Measurements from ENCODE around the gene SLCO1A2.

Gene SLCO1A2

DNA sequence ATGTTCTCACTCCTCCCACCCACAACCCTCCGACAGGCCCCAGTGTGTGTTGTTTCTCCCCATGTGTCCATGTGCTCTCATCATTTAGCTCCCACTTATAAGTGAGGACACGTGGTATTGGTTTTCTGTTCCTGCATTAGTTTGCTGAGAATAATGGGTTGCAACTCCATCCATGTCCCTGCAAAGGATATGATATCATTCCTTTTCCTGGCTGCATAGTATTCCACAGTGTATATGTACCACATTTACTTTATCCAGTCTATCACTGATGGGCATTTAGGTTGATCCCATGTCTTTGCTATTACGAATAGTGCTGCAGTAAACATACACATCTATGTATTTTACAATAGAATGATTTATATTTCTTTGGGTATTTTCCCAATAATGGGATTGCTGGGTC is 77.5 kb downstream of the SLCO1A2 start:
- Histone ChIP-seq H3K9ac (ENCODE audit: low read depth, low read length, poor library complexity, severe bottlenecking) (no peak overlapping the region), H3K79me2 (ENCODE audit: insufficient read depth, low read length) (no peaks in the 10 kb centered on the region), H3K4me2 (ENCODE audit: low read depth, low read length, poor library complexity, severe bottlenecking) (no peak overlapping the region), H3K36me3 (ENCODE audit: insufficient read depth, low read length) (no peaks in the 10 kb centered on the region), H3K9me2 (replicated peaks; ENCODE audit: low read depth, low read length) (no peaks in the 10 kb centered on the region), H3K4me1 (ENCODE audit: insufficient read depth, low read length, poor library complexity, severe bottlenecking) (no peaks in the 10 kb centered on the region), H3K4me3 (ENCODE audit: low read length, poor library complexity, severe bottlenecking) (no peak overlapping the region), H3K9me3 (ENCODE audit: insufficient read depth, low read depth, low read length) (no peaks in the 10 kb centered on the region), H3F3A (ENCODE audit: low read depth) (no peaks in the 10 kb centered on the region), H2AFZ (ENCODE audit: low read length) (no peak overlapping the region), H3K27me3 (ENCODE audit: insufficient read depth, low read length, poor library complexity, severe bottlenecking) (no peaks in the 10 kb centered on the region), H4K20me1 (ENCODE audit: insufficient read depth, low read length, poor library complexity, severe bottlenecking) (no peaks in the 10 kb centered on the region)
- no peak for TF ChIP-seq EZH2phosphoT487 (IDR thresholded peaks at IDR 0.05; ENCODE audit: borderline replicate concordance)
- TF ChIP-seq, protein P1, sequence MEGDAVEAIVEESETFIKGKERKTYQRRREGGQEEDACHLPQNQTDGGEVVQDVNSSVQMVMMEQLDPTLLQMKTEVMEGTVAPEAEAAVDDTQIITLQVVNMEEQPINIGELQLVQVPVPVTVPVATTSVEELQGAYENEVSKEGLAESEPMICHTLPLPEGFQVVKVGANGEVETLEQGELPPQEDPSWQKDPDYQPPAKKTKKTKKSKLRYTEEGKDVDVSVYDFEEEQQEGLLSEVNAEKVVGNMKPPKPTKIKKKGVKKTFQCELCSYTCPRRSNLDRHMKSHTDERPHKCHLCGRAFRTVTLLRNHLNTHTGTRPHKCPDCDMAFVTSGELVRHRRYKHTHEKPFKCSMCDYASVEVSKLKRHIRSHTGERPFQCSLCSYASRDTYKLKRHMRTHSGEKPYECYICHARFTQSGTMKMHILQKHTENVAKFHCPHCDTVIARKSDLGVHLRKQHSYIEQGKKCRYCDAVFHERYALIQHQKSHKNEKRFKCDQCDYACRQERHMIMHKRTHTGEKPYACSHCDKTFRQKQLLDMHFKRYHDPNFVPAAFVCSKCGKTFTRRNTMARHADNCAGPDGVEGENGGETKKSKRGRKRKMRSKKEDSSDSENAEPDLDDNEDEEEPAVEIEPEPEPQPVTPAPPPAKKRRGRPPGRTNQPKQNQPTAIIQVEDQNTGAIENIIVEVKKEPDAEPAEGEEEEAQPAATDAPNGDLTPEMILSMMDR (conservative IDR thresholded peaks at IDR 0.05; ENCODE audit: low read length) = no peak

DNA sequence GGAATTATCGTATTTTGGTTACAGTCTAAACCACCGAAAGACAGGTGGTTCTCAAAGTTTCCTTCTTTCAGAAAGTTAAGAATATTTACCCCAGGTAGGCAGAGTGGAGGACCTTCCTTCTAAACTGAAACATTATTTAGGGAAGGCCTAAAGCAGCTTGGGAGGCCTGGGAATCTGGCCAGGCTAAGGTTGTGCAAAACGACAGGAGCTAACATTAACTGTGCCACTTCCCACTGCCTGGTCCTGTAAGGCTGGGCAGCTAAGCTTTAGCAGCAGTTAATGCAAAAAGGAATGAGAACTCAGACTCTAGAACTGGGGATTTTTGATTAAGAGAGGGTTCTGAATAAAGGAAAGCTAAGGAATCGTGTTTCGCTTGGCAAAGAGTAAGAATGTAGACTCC is 82.6 kb downstream of the SLCO1A2 start:
- H3K9ac ChIP-seq (ENCODE audit: low read depth, low read length, poor library complexity, severe bottlenecking) = no peak overlapping the region
- no peak overlapping the region for H3K4me3 ChIP-seq (ENCODE audit: low read length, poor library complexity, severe bottlenecking)
- H3K79me2 ChIP-seq (ENCODE audit: insufficient read depth, low read length) = no peaks in the 10 kb centered on the region
- no peaks in the 10 kb centered on the region for H3K9me3 ChIP-seq (ENCODE audit: insufficient read depth, low read depth, low read length)
- no peaks in the 10 kb centered on the region for H3K27me3 ChIP-seq (ENCODE audit: insufficient read depth, low read length, poor library complexity, severe bottlenecking)
- no peaks in the 10 kb centered on the region for H4K20me1 ChIP-seq (ENCODE audit: insufficient read depth, low read length, poor library complexity, severe bottlenecking)
- H3K9me2 ChIP-seq (replicated peaks; ENCODE audit: low read depth, low read length) = no peaks in the 10 kb centered on the region
- no peaks in the 10 kb centered on the region for H3K4me1 ChIP-seq (ENCODE audit: insufficient read depth, low read length, poor library complexity, severe bottlenecking)
- H3K4me2 ChIP-seq (ENCODE audit: low read depth, low read length, poor library complexity, severe bottlenecking) = no peak overlapping the region
- H2AFZ ChIP-seq (ENCODE audit: low read length) = no peak overlapping the region
- no peaks in the 10 kb centered on the region for H3F3A ChIP-seq (ENCODE audit: low read depth)
- TF ChIP-seq, protein P1 (conservative IDR thresholded peaks at IDR 0.05; ENCODE audit: low read length) = no peak
- TF ChIP-seq EZH2phosphoT487 (IDR thresholded peaks at IDR 0.05; ENCODE audit: borderline replicate concordance) = no peak
- H3K36me3 ChIP-seq (ENCODE audit: insufficient read depth, low read length) = no peaks in the 10 kb centered on the region

DNA sequence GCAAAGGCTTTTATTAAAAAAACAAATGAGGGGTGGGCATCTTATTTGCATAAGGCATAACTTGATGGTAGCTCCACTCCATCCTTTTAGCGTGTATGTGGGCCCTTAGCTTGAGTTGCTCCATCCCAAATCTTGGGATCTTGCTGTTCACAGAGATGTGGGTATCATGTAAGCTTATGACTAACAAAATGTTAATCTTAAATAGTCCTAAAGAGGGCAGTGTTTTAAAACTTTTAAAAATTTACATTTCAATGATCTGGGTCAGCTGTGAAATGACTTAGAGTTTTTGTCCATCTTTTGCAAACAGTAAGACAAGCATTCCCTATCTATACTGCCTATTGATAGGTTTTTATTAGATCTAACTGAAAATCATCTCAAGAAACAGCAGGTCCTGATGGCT is 86.0 kb downstream of the SLCO1A2 start:
- Histone ChIP-seq H3K9ac (ENCODE audit: low read depth, low read length, poor library complexity, severe bottlenecking) (no peak overlapping the region), H2AFZ (ENCODE audit: low read length) (peak overlapping the region; percentile 10; the same call in 1 of the 2 replicates), H4K20me1 (ENCODE audit: insufficient read depth, low read length, poor library complexity, severe bottlenecking) (no peaks in the 10 kb centered on the region), H3K4me1 (ENCODE audit: insufficient read depth, low read length, poor library complexity, severe bottlenecking) (no peaks in the 10 kb centered on the region), H3K4me2 (ENCODE audit: low read depth, low read length, poor library complexity, severe bottlenecking) (no peak overlapping the region), H3K4me3 (ENCODE audit: low read length, poor library complexity, severe bottlenecking) (no peak overlapping the region), H3K27me3 (ENCODE audit: insufficient read depth, low read length, poor library complexity, severe bottlenecking) (no peaks in the 10 kb centered on the region), H3K79me2 (ENCODE audit: insufficient read depth, low read length) (no peaks in the 10 kb centered on the region), H3F3A (ENCODE audit: low read depth) (no peaks in the 10 kb centered on the region), H3K9me2 (replicated peaks; ENCODE audit: low read depth, low read length) (no peaks in the 10 kb centered on the region), H3K36me3 (ENCODE audit: insufficient read depth, low read length) (no peaks in the 10 kb centered on the region), H3K9me3 (ENCODE audit: insufficient read depth, low read depth, low read length) (no peaks in the 10 kb centered on the region)
- TF ChIP-seq, protein P1 (conservative IDR thresholded peaks at IDR 0.05; ENCODE audit: low read length) = peak; percentile 44
- no peak for TF ChIP-seq EZH2phosphoT487 (IDR thresholded peaks at IDR 0.05; ENCODE audit: borderline replicate concordance)

Data from Loucy (cell line).